GM12864 (cell line): ENCODE results near the gene STMN1.

Experiments used
- DNase-seq: peaks from one replicate; pipeline ENCODE4 v3.0.0-alpha.2; 2011; ENCODE audit warnings: low read depth
- H3K4me3 ChIP-seq: 2 replicates; pipeline ENCODE4 v1.5.1; 2011; ENCODE audit warnings: mild to moderate bottlenecking, low read depth, low read length, control low read depth
- CTCF ChIP-seq: IDR thresholded peaks from 2 replicates; pipeline ENCODE4 v1.5.1; 2011; ENCODE audit warnings: low read depth, mild to moderate bottlenecking, moderate library complexity, low read length, control low read depth, inconsistent platforms; ENCODE audit errors: missing control alignments

STMN1 gene

DNA sequence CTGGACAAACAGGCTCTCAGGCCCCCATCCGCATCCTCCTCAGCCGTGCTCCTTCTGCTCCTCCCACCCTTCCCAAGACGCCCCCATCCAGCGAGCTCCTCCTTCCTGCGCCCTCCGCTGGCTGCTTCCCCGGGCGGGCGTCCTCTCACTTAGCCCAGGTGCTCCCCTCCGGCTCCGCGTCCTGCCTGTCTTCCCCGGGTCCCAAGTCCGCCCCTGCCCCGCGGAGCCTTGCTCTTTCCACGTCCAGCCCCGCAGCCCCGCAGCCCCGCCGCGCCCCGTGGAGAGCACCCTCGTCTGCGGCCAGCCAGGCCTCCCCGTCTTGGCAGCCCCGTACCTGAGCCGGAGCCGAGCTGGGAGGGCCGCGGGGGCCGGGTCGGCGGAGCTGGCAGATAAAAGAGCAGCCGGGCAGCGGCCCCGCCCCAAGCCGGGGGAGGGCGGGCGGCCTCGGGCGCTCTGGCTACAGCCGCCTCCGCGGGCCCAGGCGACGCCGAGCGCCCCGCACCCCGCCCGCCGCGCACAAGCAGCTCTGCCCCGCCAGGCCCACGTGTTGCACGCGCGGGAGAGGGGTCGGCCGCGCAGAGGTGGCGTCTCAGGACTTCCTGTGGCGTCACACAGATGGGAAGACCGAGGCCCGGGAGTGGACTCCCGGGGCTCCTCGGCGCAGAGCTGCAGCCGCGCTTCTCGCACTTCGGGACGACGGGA, 30.9 kb downstream of the STMN1 start, which contains the start of gene PAQR7:
PAQR7 (minus strand) TSS at position 555 of the 702 bp plus-strand sequence. CDS start 11,869 bp downstream, outside the sequence.
- no peak for DNase-seq
- no peak for TF ChIP-seq CTCF
- H3K4me3 ChIP-seq, result peak within 1 kb of the TSS; percentile 59

- peak overlapping the region; percentile 59 for H3K4me3 ChIP-seq
- no peak for TF ChIP-seq CTCF
- DNase-seq, result no peak
These were observed 31.5 kb downstream of the STMN1 start for GRCh38 chr1:25874635-25875153.

GRCh38 chr1:25874209-25874608, 32.0 kb downstream of the STMN1 start:
- TF ChIP-seq CTCF, result no peak
- no peak for DNase-seq
- peak overlapping the region; percentile 59 for H3K4me3 ChIP-seq

- no peak overlapping the region for H3K4me3 ChIP-seq
- DNase-seq, result no peak
- TF ChIP-seq CTCF, result no peak
These were observed 33.1 kb downstream of the STMN1 start for GRCh38 chr1:25873120-25873519.

GRCh38 chr1:25872713-25873112, 33.5 kb downstream of the STMN1 start:
- H3K4me3 ChIP-seq, result no peak overlapping the region
- TF ChIP-seq CTCF, result no peak
- no peak for DNase-seq

GRCh38 chr1:25871704-25872494, 34.3 kb downstream of the STMN1 start:
- TF ChIP-seq CTCF, result no peak
- no peak overlapping the region for H3K4me3 ChIP-seq
- DNase-seq, result no peak
